Astrocyte (in vitro differentiated cells and primary cell): ENCODE data around the gene ARID2. TPM values are rescaled to one million over a fixed set of nuclear protein-coding genes. Genes with fewer than 3 reads are reported as not detected.

ENCODE experiments used
- DNase-seq: peaks from one replicate; pipeline ENCODE4 v3.0.0-alpha.2; 2010; ENCODE audit warnings: low read depth
- FAIRE-seq: peaks from 2 replicates; lab custom pipeline; 2011; peaks lifted over from hg19 to GRCh38; lab: Jason Lieb, UNC
- H2AFZ ChIP-seq: 2 replicates; pipeline ENCODE4 v1.6.0; 2012; ENCODE audit warnings: low read depth, low read length, inconsistent platforms
- H3K27ac ChIP-seq: 2 replicates; pipeline ENCODE4 v1.5.1; 2011; ENCODE audit warnings: low read depth, low read length, inconsistent platforms
- H3K27me3 ChIP-seq: 2 replicates; pipeline ENCODE4 v1.6.0; 2011; ENCODE audit warnings: low read length, inconsistent platforms; ENCODE audit not compliant: insufficient read depth
- H3K36me3 ChIP-seq: 2 replicates; pipeline ENCODE4 v1.5.1; 2011; ENCODE audit warnings: low read length, inconsistent platforms; ENCODE audit not compliant: insufficient read depth
- H3K4me1 ChIP-seq: 2 replicates; pipeline ENCODE4 v1.5.1; 2011; ENCODE audit warnings: low read length, inconsistent platforms; ENCODE audit not compliant: insufficient read depth
- H3K4me2 ChIP-seq: 2 replicates; pipeline ENCODE4 v1.6.0; 2012; ENCODE audit warnings: low read length, inconsistent platforms
- H3K4me3 ChIP-seq: 2 replicates; pipeline ENCODE4 v1.5.1; 2011; ENCODE audit warnings: low read depth, mild to moderate bottlenecking, low read length, inconsistent platforms; ENCODE audit not compliant: insufficient read depth
- H3K79me2 ChIP-seq: 2 replicates; pipeline ENCODE4 v1.6.0; 2012; ENCODE audit warnings: mild to moderate bottlenecking, low read length, inconsistent platforms; ENCODE audit not compliant: insufficient read depth
- H3K9ac ChIP-seq: 2 replicates; pipeline ENCODE4 v1.6.0; 2012; ENCODE audit warnings: mild to moderate bottlenecking, low read length, inconsistent platforms
- H3K9me3 ChIP-seq: 2 replicates; pipeline ENCODE4 v1.5.1; 2012; ENCODE audit warnings: low read depth, mild to moderate bottlenecking, low read length, inconsistent platforms; ENCODE audit not compliant: insufficient read depth
- H4K20me1 ChIP-seq: 2 replicates; pipeline ENCODE4 v1.6.0; 2012; ENCODE audit warnings: low read length, inconsistent platforms; ENCODE audit not compliant: insufficient read depth
- H3K27ac Mint-ChIP-seq: one replicate; pipeline ENCODE4 v1.8.0; 2021; ENCODE audit warnings: mild to moderate bottlenecking, mixed read lengths; ENCODE audit not compliant: unreplicated experiment
- H3K27me3 Mint-ChIP-seq: one replicate; pipeline ENCODE4 v1.8.0; 2021; ENCODE audit warnings: low read depth, mixed read lengths; ENCODE audit not compliant: unreplicated experiment
- H3K36me3 Mint-ChIP-seq: one replicate; pipeline ENCODE4 v1.8.0; 2021; ENCODE audit warnings: low read depth, mixed read lengths; ENCODE audit not compliant: unreplicated experiment
- H3K4me1 Mint-ChIP-seq: one replicate; pipeline ENCODE4 v1.8.0; 2021; ENCODE audit warnings: low read depth, mixed read lengths; ENCODE audit not compliant: unreplicated experiment
- H3K4me3 Mint-ChIP-seq: one replicate; pipeline ENCODE4 v1.8.0; 2021; ENCODE audit warnings: mild to moderate bottlenecking, moderate library complexity, mixed read lengths; ENCODE audit not compliant: unreplicated experiment
- H3K9me3 Mint-ChIP-seq: one replicate; pipeline ENCODE4 v1.8.0; 2021; ENCODE audit warnings: mild to moderate bottlenecking, mixed read lengths; ENCODE audit not compliant: unreplicated experiment
- CTCF ChIP-seq: IDR thresholded peaks from 2 replicates; pipeline ENCODE4 v1.5.1; 2011; ENCODE audit warnings: low read depth, mild to moderate bottlenecking, inconsistent platforms, low read length, moderate library complexity; ENCODE audit not compliant: insufficient read depth
- EZH2 ChIP-seq: IDR thresholded peaks from 2 replicates; pipeline ENCODE4 v1.6.1; 2012; ENCODE audit warnings: mild to moderate bottlenecking, low read length, inconsistent platforms; ENCODE audit not compliant: insufficient read depth
- total RNA-seq: library from RNA; stranded (reverse); gene quantifications from 2 replicates; pipeline ENCODE4 v1.2.1, GENCODE V29; 2021

ARID2 gene
- total RNA-seq, 1 donor from 2014 or later = 23.8 TPM

GRCh38 chr12:45833401-45833800, 103.9 kb downstream of the ARID2 start:
- H3K4me1 Mint-ChIP-seq = no peaks in the 10 kb centered on the region
- DNase-seq (no peak), FAIRE-seq (no peak)
- no peak overlapping the region for H3K4me3 Mint-ChIP-seq
- Histone ChIP-seq H3K79me2 (no peaks in the 10 kb centered on the region), H3K9me3 (no peaks in the 10 kb centered on the region), H3K4me3 (no peak overlapping the region), H3K4me2 (no peak overlapping the region), H3K9ac (no peak overlapping the region), H3K27ac (no peak overlapping the region), H3K27me3 (no peaks in the 10 kb centered on the region), H3K36me3 (peaks cover 6% of the 10 kb centered on the region), H3K4me1 (no peaks in the 10 kb centered on the region), H4K20me1 (no peaks in the 10 kb centered on the region), H2AFZ (no peak overlapping the region)
- H3K27ac Mint-ChIP-seq = no peak overlapping the region
- TF ChIP-seq CTCF (no peak), EZH2 (no peak)
- H3K36me3 Mint-ChIP-seq = peaks cover 6% of the 10 kb centered on the region
- H3K9me3 Mint-ChIP-seq = no peaks in the 10 kb centered on the region
- H3K27me3 Mint-ChIP-seq = no peaks in the 10 kb centered on the region

GRCh38 chr12:45834809-45835208, 105.3 kb downstream of the ARID2 start:
- Histone ChIP-seq H3K9ac (no peak overlapping the region), H4K20me1 (no peaks in the 10 kb centered on the region), H3K79me2 (no peaks in the 10 kb centered on the region), H3K4me2 (no peak overlapping the region), H3K27me3 (no peaks in the 10 kb centered on the region), H3K9me3 (no peaks in the 10 kb centered on the region), H3K4me3 (no peak overlapping the region), H3K36me3 (peaks cover 8% of the 10 kb centered on the region), H3K27ac (no peak overlapping the region), H2AFZ (no peak overlapping the region), H3K4me1 (no peaks in the 10 kb centered on the region)
- no peak for FAIRE-seq
- H3K9me3 Mint-ChIP-seq = no peaks in the 10 kb centered on the region
- H3K4me3 Mint-ChIP-seq = no peak overlapping the region
- TF ChIP-seq EZH2 (no peak), CTCF (no peak)
- DNase-seq = no peak
- peaks cover 6% of the 10 kb centered on the region for H3K36me3 Mint-ChIP-seq
- H3K4me1 Mint-ChIP-seq = no peaks in the 10 kb centered on the region
- no peaks in the 10 kb centered on the region for H3K27me3 Mint-ChIP-seq
- H3K27ac Mint-ChIP-seq = no peak overlapping the region

GRCh38 chr12:45839917-45840316, 110.4 kb downstream of the ARID2 start:
- H2AFZ ChIP-seq = no peak overlapping the region
- TF ChIP-seq EZH2 (no peak), CTCF (no peak)
- H3K27ac Mint-ChIP-seq = no peak overlapping the region
- H3K27ac ChIP-seq = no peak overlapping the region
- no peaks in the 10 kb centered on the region for H3K27me3 ChIP-seq
- no peaks in the 10 kb centered on the region for H3K27me3 Mint-ChIP-seq
- no peak overlapping the region for H3K4me3 ChIP-seq
- no peak overlapping the region for H3K4me2 ChIP-seq
- DNase-seq (no peak), FAIRE-seq (no peak)
- H3K4me3 Mint-ChIP-seq = no peak overlapping the region
- no peaks in the 10 kb centered on the region for H4K20me1 ChIP-seq
- H3K79me2 ChIP-seq = no peaks in the 10 kb centered on the region
- no peaks in the 10 kb centered on the region for H3K4me1 Mint-ChIP-seq
- no peaks in the 10 kb centered on the region for H3K9me3 Mint-ChIP-seq
- H3K36me3 Mint-ChIP-seq = peaks cover 2% of the 10 kb centered on the region
- peaks cover 8% of the 10 kb centered on the region for H3K36me3 ChIP-seq
- H3K9me3 ChIP-seq = no peaks in the 10 kb centered on the region
- no peak overlapping the region for H3K9ac ChIP-seq
- no peaks in the 10 kb centered on the region for H3K4me1 ChIP-seq
